Gastrocnemius medialis (tissue), 4 donors: ENCODE data around the gene TRAK1. TPM values are rescaled to one million over a fixed set of nuclear protein-coding genes. Genes with fewer than 3 reads are reported as not detected.

Experiments used
- ATAC-seq, 2 donors: fragments of 150-250 bp; one replicate each; pipeline ENCODE4 v1.9.1; 2016
- DNase-seq, 2 donors: peaks; one replicate each; pipeline ENCODE4 v3.0.0-alpha.2; 2019
- H3K27ac ChIP-seq, 4 donors: fragments of 200-600 bp; sonication (generic); 1 replicate in 1 of 4; 2 replicates in 3 of 4; pipeline ENCODE4 v1.5.1; 2016 to 2018; ENCODE audit warnings: mild to moderate bottlenecking in 2 of 4, moderate library complexity in 1 of 4
- H3K27me3 ChIP-seq, 3 donors: fragments of 200-600 bp; sonication (generic) in 2 of 3; 1 replicate in 1 of 3; 2 replicates in 2 of 3; pipeline versions ENCODE4 v1.5.1 to v1.6.0; 2016 to 2019; ENCODE audit warnings: mild to moderate bottlenecking in 1 of 3, moderate library complexity in 1 of 3
- H3K36me3 ChIP-seq, 2 donors: fragments of 200-600 bp; sonication (generic) in 1 of 2; one replicate each; pipeline ENCODE4 v1.5.1; 2017 to 2018
- H3K4me1 ChIP-seq, 2 donors: fragments of 200-600 bp; sonication (generic) in 1 of 2; one replicate each; pipeline ENCODE4 v1.5.1; 2016 to 2017; ENCODE audit warnings: mild to moderate bottlenecking in 2 of 2
- H3K4me3 ChIP-seq, 4 donors: fragments of 200-600 bp; sonication (generic) in 3 of 4; 1 replicate in 1 of 4; 2 replicates in 3 of 4; pipeline ENCODE4 v1.5.1; 2016 to 2019; ENCODE audit warnings: mild to moderate bottlenecking in 2 of 4
- H3K9me3 ChIP-seq, 3 donors: fragments of 200-600 bp; sonication (generic) in 2 of 3; 1 replicate in 1 of 3; 2 replicates in 2 of 3; pipeline ENCODE4 v1.5.1; 2016 to 2019
- POLR2A ChIP-seq, 2 donors: fragments of 450-650 bp; IDR thresholded peaks; one replicate each; pipeline ENCODE4 v1.6.1; 2017; ENCODE audit warnings: antibody characterized with exemption in 2 of 2, mild to moderate bottlenecking in 2 of 2, moderate library complexity in 2 of 2
- in situ Hi-C, 4 donors: fragments of 200-750 bp; cut with MboI; loops; one replicate each; pipeline versions ENCODE4 v1.15.0 to v1.8.0; 2017; ENCODE audit warnings: low sequenced_read_pairs in 4 of 4
- intact Hi-C: fragments of 100-400 bp; cut with DNase I; formaldehyde crosslinking; loops from one replicate; pipeline ENCODE4 v1.15.1; 2023; ENCODE audit warnings: low total_unique reads
- total RNA-seq, 4 donors: library from RNA; depleted of rRNA; stranded (reverse); fragments of >200 nt; gene quantifications; one replicate each; pipeline versions ENCODE4 v1.1.0 to v1.2.3, GENCODE V29; 2016
- TF ChIP-seq, protein P1 (sequence below), 5 experiments: fragments of 450-650 bp in 3 of 5; fragments of 200-600 bp in 2 of 5; sonication (generic) in 2 of 5; IDR thresholded peaks in 4 of 5; conservative IDR thresholded peaks in 1 of 5; 1 replicate in 4 of 5; 2 replicates in 1 of 5; pipeline ENCODE4 v1.5.1; 2016 to 2019; ENCODE audit warnings: antibody characterized with exemption in 5 of 5, mild to moderate bottlenecking in 3 of 5, moderate library complexity in 3 of 5

TRAK1 gene
- total RNA-seq, 4 donors from 2014 or later = 59.5 to 109 (median 98.6) TPM

DNA sequence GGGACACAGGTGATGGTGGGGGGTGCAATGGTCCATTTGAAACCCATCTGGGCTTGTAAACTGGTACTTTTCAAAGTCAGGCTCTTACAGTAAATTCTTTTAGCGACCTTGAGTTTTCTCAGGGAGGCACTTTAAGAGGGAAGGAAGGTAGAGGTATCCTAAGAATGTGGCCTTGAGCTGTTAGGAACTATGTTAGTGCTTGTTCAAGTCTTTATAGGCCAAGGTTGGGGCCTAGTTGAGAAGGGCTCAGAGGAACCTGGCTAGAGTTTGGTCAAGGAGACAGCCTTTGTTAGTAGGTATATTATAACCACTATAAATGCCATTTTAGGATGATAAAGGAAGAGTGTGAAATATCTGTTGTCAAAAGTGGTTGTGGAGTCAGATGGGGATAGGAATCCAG is 184.1 kb downstream of the TRAK1 start:
- Histone ChIP-seq H3K4me3 (no peak overlapping the region), H3K27me3 (no peaks in the 10 kb centered on the region), H3K4me1 (no peaks in the 10 kb centered on the region), H3K9me3 (peaks cover 0 to 5% (median 0%) of the 10 kb centered on the region in 3 donors), H3K36me3 (no peaks in the 10 kb centered on the region), H3K27ac (no peak overlapping the region)
- no peak for DNase-seq
- in situ Hi-C loops (no loop called here), intact Hi-C loops (no loop called here)
- no peak for TF ChIP-seq POLR2A (IDR thresholded peaks at IDR 0.05)
- TF ChIP-seq, protein P1, sequence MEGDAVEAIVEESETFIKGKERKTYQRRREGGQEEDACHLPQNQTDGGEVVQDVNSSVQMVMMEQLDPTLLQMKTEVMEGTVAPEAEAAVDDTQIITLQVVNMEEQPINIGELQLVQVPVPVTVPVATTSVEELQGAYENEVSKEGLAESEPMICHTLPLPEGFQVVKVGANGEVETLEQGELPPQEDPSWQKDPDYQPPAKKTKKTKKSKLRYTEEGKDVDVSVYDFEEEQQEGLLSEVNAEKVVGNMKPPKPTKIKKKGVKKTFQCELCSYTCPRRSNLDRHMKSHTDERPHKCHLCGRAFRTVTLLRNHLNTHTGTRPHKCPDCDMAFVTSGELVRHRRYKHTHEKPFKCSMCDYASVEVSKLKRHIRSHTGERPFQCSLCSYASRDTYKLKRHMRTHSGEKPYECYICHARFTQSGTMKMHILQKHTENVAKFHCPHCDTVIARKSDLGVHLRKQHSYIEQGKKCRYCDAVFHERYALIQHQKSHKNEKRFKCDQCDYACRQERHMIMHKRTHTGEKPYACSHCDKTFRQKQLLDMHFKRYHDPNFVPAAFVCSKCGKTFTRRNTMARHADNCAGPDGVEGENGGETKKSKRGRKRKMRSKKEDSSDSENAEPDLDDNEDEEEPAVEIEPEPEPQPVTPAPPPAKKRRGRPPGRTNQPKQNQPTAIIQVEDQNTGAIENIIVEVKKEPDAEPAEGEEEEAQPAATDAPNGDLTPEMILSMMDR (IDR thresholded peaks at IDR 0.05 in 4 of 5, conservative IDR thresholded peaks at IDR 0.05 in 1 of 5) = no peak
- no peak for ATAC-seq

Other genes with a start within 250 kb of the TRAK1 start
- gene ULK4, start 129.3 kb upstream of the TRAK1 start, total RNA-seq = 1 to 10 TPM; 2.0 to 3.0 (median 2.3) TPM
- gene CCK, start 174.8 kb downstream of the TRAK1 start, total RNA-seq = 1 to 10 TPM in 1 of 4 donors, not detected in 3; 1.1 TPM